ENCODE data around the gene MVP.
"Not testable (repeated sequence)": the region's sequence is repeated elsewhere in the genome, so short reads cannot be mapped to it uniquely, and the experiment has no call there.

MVP gene

GRCh38 chr16:29875206-29875605 lies 54.9 kb downstream of the MVP start:
- TF ChIP-seq CTCF (IDR thresholded peaks at IDR 0.05; ENCODE audit: borderline replicate concordance, insufficient read depth, low read depth, low read length): no peak
- no peak overlapping the region for H3K4me3 ChIP-seq (ENCODE audit: low read depth, low read length)

DNA sequence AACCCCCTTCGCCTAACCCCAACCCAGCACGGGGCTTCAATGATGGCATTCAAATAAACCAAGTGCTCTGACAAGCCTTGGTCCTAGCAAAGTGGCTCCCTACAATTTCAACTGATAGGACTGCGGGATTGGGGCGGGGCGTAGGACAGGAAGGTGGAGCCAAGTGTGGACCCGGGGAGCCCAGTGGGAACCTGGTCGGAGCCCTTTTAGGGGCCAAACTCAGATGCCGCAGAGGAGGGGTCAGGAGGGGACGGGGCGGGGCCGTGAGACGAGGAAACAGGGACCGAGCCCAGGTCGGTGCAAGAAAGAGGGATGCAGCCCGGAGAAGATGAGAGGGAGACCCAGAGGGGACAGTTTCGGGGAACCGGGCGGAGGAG lies 55.9 kb downstream of the MVP start:
- no peak for TF ChIP-seq CTCF (IDR thresholded peaks at IDR 0.05; ENCODE audit: borderline replicate concordance, insufficient read depth, low read depth, low read length)
- H3K4me3 ChIP-seq (ENCODE audit: low read depth, low read length): no peak overlapping the region

DNA sequence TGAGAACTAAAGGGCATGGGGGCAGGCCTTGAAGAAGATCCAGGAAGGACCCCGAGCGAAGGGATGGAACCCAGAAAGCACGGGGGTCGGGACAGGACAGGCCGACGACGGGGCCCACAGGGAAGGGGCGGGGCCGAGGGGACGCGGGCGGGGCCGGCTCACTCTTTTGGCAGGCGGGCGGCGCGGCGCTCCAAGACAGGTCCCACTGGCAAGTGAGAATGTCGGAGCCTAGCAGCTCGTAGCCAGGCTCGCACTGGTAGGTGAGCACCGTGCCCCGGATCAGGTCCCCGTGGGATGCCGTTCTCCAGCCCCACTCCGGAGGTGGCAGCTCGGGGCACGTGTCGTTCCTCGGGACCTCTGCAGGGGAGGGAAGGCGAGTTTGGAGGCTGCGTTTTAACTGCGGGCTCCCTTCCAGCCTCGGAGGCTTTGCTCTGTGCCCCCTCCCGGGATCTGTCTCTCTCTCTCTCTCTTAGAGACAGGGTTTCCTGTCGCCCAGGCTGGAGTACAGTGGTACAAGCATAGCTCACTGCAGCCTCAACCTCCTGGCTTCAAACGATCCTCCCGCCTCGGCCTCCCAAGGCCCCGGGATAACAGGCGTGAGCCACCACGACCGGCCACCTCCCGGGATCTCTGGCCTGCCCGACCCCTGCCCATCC lies 56.5 kb downstream of the MVP start:
- no peak overlapping the region for H3K4me3 ChIP-seq (ENCODE audit: low read depth, low read length)
- TF ChIP-seq CTCF (IDR thresholded peaks at IDR 0.05; ENCODE audit: borderline replicate concordance, insufficient read depth, low read depth, low read length): no peak

DNA sequence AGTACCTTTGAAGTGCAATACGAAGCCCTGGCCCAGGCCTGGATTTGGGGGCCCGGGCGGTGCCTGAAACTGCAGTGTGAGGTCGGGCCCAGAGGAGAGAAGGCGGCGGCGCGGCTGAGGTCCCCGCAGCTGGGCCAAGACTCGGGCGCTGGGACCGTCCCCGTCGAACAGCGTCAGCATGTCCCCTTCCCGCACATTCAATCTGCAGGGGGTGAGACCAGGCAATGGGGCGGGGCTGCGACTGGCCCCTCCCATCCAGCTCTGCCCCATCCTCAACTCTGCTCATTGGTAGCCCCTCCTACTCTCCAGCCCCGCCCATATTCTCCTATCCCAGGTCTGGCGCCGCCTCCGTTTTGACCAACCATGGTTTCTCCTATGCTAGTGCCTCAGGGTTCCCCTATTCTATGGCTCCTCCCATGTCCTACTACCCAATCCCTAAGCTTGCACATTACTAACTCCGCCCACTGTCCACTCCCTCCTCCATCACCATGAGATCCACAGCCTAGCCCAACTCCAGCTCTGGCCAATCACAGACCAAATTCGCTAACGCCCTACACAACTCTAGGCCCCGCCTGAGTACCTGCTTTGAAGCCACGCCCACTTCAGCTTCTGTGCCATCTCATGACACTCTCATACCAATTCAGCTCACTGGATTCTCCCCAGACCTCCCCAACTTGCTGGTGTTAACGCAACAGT lies 57.2 kb downstream of the MVP start:
- TF ChIP-seq CTCF (IDR thresholded peaks at IDR 0.05; ENCODE audit: borderline replicate concordance, insufficient read depth, low read depth, low read length): no peak
- no peak overlapping the region for H3K4me3 ChIP-seq (ENCODE audit: low read depth, low read length)

DNA sequence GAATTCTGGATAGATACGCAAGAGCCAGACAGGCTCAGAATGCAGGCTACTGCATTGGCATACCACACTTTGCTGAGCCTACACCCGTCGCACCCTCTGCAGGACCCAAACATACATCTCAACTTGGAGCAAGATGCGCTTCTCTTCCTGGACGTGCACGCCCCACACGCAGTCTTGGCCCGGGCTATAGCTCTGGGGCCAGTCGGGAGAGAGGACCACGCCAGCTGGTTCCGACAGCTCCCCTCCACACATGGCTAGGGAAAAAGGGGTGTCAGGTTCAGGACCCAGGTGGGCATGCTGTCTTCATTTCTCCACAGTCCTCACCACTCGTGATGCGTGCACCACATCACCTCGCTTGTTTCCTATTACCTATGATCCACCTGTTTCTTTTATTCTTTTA lies 57.9 kb downstream of the MVP start:
- no peak for TF ChIP-seq CTCF (IDR thresholded peaks at IDR 0.05; ENCODE audit: borderline replicate concordance, insufficient read depth, low read depth, low read length)
- no peak overlapping the region for H3K4me3 ChIP-seq (ENCODE audit: low read depth, low read length)

GRCh38 chr16:29881050-29881449 lies 60.8 kb downstream of the MVP start:
- no peak for TF ChIP-seq CTCF (IDR thresholded peaks at IDR 0.05; ENCODE audit: borderline replicate concordance, insufficient read depth, low read depth, low read length)
- H3K4me3 ChIP-seq (ENCODE audit: low read depth, low read length): no peak overlapping the region

- no peak for TF ChIP-seq CTCF (IDR thresholded peaks at IDR 0.05; ENCODE audit: borderline replicate concordance, insufficient read depth, low read depth, low read length)
- no peak overlapping the region for H3K4me3 ChIP-seq (ENCODE audit: low read depth, low read length)
These were observed 63.7 kb downstream of the MVP start for GRCh38 chr16:29883987-29884386.

GRCh38 chr16:29889372-29889771 lies 69.1 kb downstream of the MVP start:
- H3K4me3 ChIP-seq (ENCODE audit: low read depth, low read length): not testable (repeated sequence)
